Smooth muscle cell (in vitro differentiated cells): ENCODE data around the gene HOMER1. TPM values are rescaled to one million over a fixed set of nuclear protein-coding genes. Genes with fewer than 3 reads are reported as not detected.

Experiments used
- DNase-seq: peaks from one replicate; lab custom pipeline; 2025; ENCODE audit not compliant: unreplicated experiment; lab: John Stamatoyannopoulos, UW
- H2AFZ ChIP-seq: fragments of 200-600 bp; sonication (generic); 2 replicates; pipeline ENCODE4 v1.6.0; 2016; ENCODE audit warnings: antibody characterized with exemption, low read depth, mild to moderate bottlenecking
- H3F3A ChIP-seq: fragments of 200-600 bp; sonication (generic); 2 replicates; pipeline ENCODE4 v1.6.0; 2017; ENCODE audit warnings: antibody characterized with exemption, low read depth
- H3K27ac ChIP-seq: fragments of 200-600 bp; sonication (generic); 2 replicates; pipeline ENCODE4 v1.5.1; 2016; ENCODE audit warnings: low read depth, mild to moderate bottlenecking
- H3K27me3 ChIP-seq: fragments of 200-600 bp; sonication (generic); 2 replicates; pipeline ENCODE4 v1.6.1; 2016; ENCODE audit warnings: low read depth, mild to moderate bottlenecking
- H3K36me3 ChIP-seq: fragments of 200-600 bp; sonication (generic); 2 replicates; pipeline ENCODE4 v1.5.1; 2016; ENCODE audit warnings: low read depth
- H3K4me1 ChIP-seq: fragments of 200-600 bp; sonication (generic); 2 replicates; pipeline ENCODE4 v1.5.1; 2016; ENCODE audit warnings: low read depth
- H3K4me2 ChIP-seq: fragments of 200-600 bp; sonication (generic); 2 replicates; pipeline ENCODE4 v1.6.0; 2016; ENCODE audit warnings: mild to moderate bottlenecking
- H3K4me3 ChIP-seq: fragments of 200-600 bp; sonication (generic); 2 replicates; pipeline ENCODE4 v1.5.1; 2016; ENCODE audit warnings: mild to moderate bottlenecking
- H3K79me2 ChIP-seq: fragments of 200-600 bp; sonication (generic); 2 replicates; pipeline ENCODE4 v1.6.0; 2016; ENCODE audit warnings: low read depth, mild to moderate bottlenecking
- H3K9ac ChIP-seq: fragments of 200-600 bp; sonication (generic); 2 replicates; pipeline ENCODE4 v1.6.0; 2016; ENCODE audit warnings: low read depth
- H3K9me3 ChIP-seq: fragments of 200-600 bp; sonication (generic); replicated peaks from 2 replicates; pipeline ENCODE4 v1.5.1; 2016; ENCODE audit warnings: low read depth
- H4K20me1 ChIP-seq: fragments of 200-600 bp; sonication (generic); 2 replicates; pipeline ENCODE4 v1.6.0; 2016; ENCODE audit warnings: low read depth
- WGBS: methylation state at CpG from one replicate; pipeline ENCODE4 v1.1.7; 2016; ENCODE audit warnings: low lambda C conversion rate; 5-methylcytosine and 5-hydroxymethylcytosine counted together
- polyA plus RNA-seq: library from polyadenylated mRNA; unstranded; fragments of >200 nt; fragmentation: Nextera tagmentation; extraction: Ambion mirVana; gene quantifications from 2 replicates; pipeline ENCODE4 v1.2.1, GENCODE V29; 2016
- total RNA-seq: library from RNA; depleted of rRNA; stranded (reverse); fragments of >200 nt; gene quantifications from 2 replicates; pipeline ENCODE4 v1.2.3, GENCODE V29; 2014
- TF ChIP-seq, protein P1 (sequence below): fragments of 200-600 bp; sonication (generic); IDR thresholded peaks from 2 replicates; pipeline ENCODE4 v1.5.1; 2017; ENCODE audit warnings: borderline replicate concordance, mild to moderate bottlenecking, antibody characterized with exemption; ENCODE audit not compliant: insufficient read depth, poor library complexity, severe bottlenecking

The HOMER1 gene
- total and polyA plus RNA-seq, 2 experiments from 2014 or later = 4.4 to 14.9 TPM

DNA sequence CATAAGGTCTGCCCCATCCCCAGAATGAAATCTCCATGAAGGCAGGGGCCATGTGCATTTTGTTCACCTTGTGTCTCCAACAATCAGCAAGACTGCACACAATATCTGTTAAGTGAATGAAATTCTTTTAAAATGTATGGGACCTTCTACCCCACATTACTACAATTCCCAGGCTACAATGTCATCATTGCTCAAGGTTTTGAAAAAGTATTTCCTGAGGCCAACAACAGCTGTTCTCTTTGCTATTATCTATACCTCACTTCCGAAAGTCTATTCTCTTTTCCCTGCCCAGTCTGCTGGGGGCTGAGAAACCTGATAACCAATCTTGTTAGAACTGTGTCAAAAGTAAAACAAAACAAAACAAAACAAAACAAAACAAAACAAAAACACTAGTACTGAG, 29.2 kb downstream of the HOMER1 start:
- H3F3A ChIP-seq = no peaks in the 10 kb centered on the region
- no peak overlapping the region for H3K9ac ChIP-seq
- peaks cover 35% of the 10 kb centered on the region for H3K79me2 ChIP-seq
- H4K20me1 ChIP-seq = peaks cover 58% of the 10 kb centered on the region
- no peak overlapping the region for H3K27ac ChIP-seq
- no peaks in the 10 kb centered on the region for H3K36me3 ChIP-seq
- 93% methylated on average over 1 of the region's 1 CpG for WGBS
- no peak overlapping the region for H3K4me2 ChIP-seq
- H3K27me3 ChIP-seq = no peaks in the 10 kb centered on the region
- H3K9me3 ChIP-seq = no peaks in the 10 kb centered on the region
- DNase-seq = no peak
- H2AFZ ChIP-seq = no peak overlapping the region
- peaks cover 8% of the 10 kb centered on the region for H3K4me1 ChIP-seq
- H3K4me3 ChIP-seq = no peak overlapping the region
- TF ChIP-seq, protein P1, sequence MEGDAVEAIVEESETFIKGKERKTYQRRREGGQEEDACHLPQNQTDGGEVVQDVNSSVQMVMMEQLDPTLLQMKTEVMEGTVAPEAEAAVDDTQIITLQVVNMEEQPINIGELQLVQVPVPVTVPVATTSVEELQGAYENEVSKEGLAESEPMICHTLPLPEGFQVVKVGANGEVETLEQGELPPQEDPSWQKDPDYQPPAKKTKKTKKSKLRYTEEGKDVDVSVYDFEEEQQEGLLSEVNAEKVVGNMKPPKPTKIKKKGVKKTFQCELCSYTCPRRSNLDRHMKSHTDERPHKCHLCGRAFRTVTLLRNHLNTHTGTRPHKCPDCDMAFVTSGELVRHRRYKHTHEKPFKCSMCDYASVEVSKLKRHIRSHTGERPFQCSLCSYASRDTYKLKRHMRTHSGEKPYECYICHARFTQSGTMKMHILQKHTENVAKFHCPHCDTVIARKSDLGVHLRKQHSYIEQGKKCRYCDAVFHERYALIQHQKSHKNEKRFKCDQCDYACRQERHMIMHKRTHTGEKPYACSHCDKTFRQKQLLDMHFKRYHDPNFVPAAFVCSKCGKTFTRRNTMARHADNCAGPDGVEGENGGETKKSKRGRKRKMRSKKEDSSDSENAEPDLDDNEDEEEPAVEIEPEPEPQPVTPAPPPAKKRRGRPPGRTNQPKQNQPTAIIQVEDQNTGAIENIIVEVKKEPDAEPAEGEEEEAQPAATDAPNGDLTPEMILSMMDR = no peak

DNA sequence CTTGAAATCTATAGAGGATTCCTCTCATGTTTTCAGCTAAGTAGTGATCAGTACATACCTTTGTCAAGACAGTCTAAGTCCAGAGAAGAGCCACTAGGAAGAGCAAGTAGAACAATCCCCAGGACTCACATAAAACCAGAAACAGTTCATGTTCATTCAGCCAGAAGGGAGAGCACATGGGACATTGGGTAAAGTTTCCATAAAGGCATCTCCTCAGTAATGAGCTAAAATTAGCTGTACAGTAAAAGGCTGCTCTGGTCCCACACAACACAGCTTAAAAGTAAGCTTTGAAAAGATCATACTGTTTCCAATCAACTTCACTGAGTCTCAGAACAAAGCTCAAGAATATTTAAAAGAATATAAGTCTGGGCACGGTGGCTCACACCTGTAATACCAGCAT, 32.4 kb downstream of the HOMER1 start:
- H3K27me3 ChIP-seq = no peaks in the 10 kb centered on the region
- H4K20me1 ChIP-seq = peaks cover 50% of the 10 kb centered on the region
- no peaks in the 10 kb centered on the region for H3K4me1 ChIP-seq
- no peak overlapping the region for H3K4me3 ChIP-seq
- no peak overlapping the region for H2AFZ ChIP-seq
- H3K9me3 ChIP-seq = no peaks in the 10 kb centered on the region
- H3K79me2 ChIP-seq = peaks cover 34% of the 10 kb centered on the region
- DNase-seq = no peak
- WGBS = 96% methylated on average over 1 of the region's 1 CpG
- H3K36me3 ChIP-seq = no peaks in the 10 kb centered on the region
- TF ChIP-seq, protein P1 = no peak
- no peak overlapping the region for H3K4me2 ChIP-seq
- no peak overlapping the region for H3K9ac ChIP-seq
- H3F3A ChIP-seq = no peaks in the 10 kb centered on the region
- no peak overlapping the region for H3K27ac ChIP-seq

DNA sequence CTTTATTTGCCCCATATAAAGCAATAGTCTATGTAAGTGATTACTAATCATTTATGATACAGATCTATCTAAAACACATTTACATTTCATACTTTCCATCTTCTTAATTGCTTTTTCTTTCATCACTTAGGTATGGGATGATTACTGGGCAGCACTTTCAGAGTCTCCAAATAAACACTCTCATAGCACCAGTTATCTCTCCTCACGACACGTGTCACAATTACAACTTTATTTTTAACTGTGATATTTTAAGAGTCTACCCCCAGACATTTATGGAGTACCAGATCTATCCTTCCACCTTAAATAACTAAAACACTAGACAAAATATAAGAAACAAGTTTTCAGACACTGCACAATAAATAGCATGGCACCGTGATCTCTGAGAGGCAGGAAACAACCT, 32.9 kb downstream of the HOMER1 start:
- WGBS = 85% methylated on average over 3 of the region's 3 CpGs
- no peak overlapping the region for H3K4me3 ChIP-seq

DNA sequence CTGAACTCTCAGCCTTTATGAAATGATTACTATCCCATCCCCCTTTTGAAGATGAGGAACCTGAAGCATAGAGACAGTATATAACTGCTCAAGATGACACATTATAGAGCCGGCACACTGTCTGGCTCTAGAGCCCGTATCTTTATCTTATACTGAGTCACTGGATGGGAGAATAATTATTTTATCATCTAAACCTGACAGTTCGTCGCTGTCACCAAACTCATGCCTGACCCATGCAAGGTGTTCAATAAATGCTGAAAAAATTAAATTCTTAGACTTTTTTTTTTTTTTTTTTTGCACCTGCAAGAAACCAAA, 38.8 kb downstream of the HOMER1 start:
- Histone ChIP-seq H3K9me3 (no peaks in the 10 kb centered on the region), H3F3A (no peaks in the 10 kb centered on the region), H3K9ac (no peak overlapping the region), H3K27me3 (no peaks in the 10 kb centered on the region), H3K4me2 (no peak overlapping the region), H3K79me2 (peaks cover 35% of the 10 kb centered on the region), H3K4me3 (no peak overlapping the region), H3K36me3 (no peaks in the 10 kb centered on the region), H2AFZ (no peak overlapping the region), H3K4me1 (peaks cover 15% of the 10 kb centered on the region), H3K27ac (no peak overlapping the region), H4K20me1 (peaks cover 75% of the 10 kb centered on the region)
- DNase-seq = no peak
- TF ChIP-seq, protein P1 = no peak
- 80% methylated on average over 4 of the region's 4 CpGs for WGBS

More for the DNA sequence above, 32.9 kb downstream of the HOMER1 start:
- Histone ChIP-seq H4K20me1 (peaks cover 51% of the 10 kb centered on the region), H3F3A (no peaks in the 10 kb centered on the region), H3K9me3 (no peaks in the 10 kb centered on the region), H3K36me3 (no peaks in the 10 kb centered on the region), H2AFZ (no peak overlapping the region), H3K4me1 (no peaks in the 10 kb centered on the region), H3K79me2 (peaks cover 34% of the 10 kb centered on the region), H3K9ac (no peak overlapping the region), H3K4me2 (no peak overlapping the region), H3K27ac (no peak overlapping the region), H3K27me3 (no peaks in the 10 kb centered on the region)
- TF ChIP-seq, protein P1 = no peak
- DNase-seq = no peak
